ENCODE data around the gene PDF. TPM values are rescaled to one million over a fixed set of nuclear protein-coding genes. Genes with fewer than 3 reads are reported as not detected.
"Not testable (repeated sequence)": the region's sequence is repeated elsewhere in the genome, so short reads cannot be mapped to it uniquely, and the experiment has no call there.

PDF gene
- total RNA-seq, 1 experiment from 2014 or later = 23.1 TPM

DNA sequence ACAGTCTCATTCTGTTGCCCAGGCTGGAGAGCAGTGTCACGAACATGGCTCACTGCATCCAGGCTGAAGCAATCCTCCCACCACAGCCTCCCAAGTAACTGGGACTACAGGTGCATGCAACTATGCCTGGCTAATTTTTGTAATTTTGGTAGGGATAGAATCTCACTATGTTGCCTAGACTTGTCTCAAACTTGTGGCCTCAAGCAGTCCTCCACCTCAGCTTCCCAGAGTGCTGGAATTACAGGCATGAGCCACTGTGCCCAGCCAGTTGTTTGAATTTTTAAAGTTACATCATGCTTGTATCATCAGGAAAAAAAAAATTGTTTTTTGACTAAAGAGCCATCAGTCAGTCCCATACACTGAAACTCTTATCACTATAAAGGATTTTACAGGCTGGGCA, 36.3 kb downstream of the PDF start:
- TF ChIP-seq SIN3A (IDR thresholded peaks at IDR 0.05; ENCODE audit: borderline replicate concordance, insufficient read depth, low read depth, low read length) = no peak
- TF ChIP-seq, protein P1, sequence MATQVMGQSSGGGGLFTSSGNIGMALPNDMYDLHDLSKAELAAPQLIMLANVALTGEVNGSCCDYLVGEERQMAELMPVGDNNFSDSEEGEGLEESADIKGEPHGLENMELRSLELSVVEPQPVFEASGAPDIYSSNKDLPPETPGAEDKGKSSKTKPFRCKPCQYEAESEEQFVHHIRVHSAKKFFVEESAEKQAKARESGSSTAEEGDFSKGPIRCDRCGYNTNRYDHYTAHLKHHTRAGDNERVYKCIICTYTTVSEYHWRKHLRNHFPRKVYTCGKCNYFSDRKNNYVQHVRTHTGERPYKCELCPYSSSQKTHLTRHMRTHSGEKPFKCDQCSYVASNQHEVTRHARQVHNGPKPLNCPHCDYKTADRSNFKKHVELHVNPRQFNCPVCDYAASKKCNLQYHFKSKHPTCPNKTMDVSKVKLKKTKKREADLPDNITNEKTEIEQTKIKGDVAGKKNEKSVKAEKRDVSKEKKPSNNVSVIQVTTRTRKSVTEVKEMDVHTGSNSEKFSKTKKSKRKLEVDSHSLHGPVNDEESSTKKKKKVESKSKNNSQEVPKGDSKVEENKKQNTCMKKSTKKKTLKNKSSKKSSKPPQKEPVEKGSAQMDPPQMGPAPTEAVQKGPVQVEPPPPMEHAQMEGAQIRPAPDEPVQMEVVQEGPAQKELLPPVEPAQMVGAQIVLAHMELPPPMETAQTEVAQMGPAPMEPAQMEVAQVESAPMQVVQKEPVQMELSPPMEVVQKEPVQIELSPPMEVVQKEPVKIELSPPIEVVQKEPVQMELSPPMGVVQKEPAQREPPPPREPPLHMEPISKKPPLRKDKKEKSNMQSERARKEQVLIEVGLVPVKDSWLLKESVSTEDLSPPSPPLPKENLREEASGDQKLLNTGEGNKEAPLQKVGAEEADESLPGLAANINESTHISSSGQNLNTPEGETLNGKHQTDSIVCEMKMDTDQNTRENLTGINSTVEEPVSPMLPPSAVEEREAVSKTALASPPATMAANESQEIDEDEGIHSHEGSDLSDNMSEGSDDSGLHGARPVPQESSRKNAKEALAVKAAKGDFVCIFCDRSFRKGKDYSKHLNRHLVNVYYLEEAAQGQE (IDR thresholded peaks at IDR 0.05; ENCODE audit: insufficient read depth in 1 of 2, low read depth in 2 of 2, low read length in 1 of 2) = no peak
- TF ChIP-seq POLR2AphosphoS5 (IDR thresholded peaks at IDR 0.05; ENCODE audit: low read depth, low read length) = no peak
- TF ChIP-seq TCF7L2 (IDR thresholded peaks at IDR 0.05; ENCODE audit: low read depth, low read length) = no peak
- no peak for TF ChIP-seq CTCF (IDR thresholded peaks at IDR 0.05)
- H3K9me3 ChIP-seq (ENCODE audit: control insufficient read depth, insufficient read depth, low read depth, low read length) = no peaks in the 10 kb centered on the region
- intact Hi-C loops (cut with micrococcal nuclease; ENCODE audit: unreplicated experiment) = no loop called here
- no peaks in the 10 kb centered on the region; the same call in 1 of the 2 replicates for H3K36me3 ChIP-seq (ENCODE audit: control insufficient read depth, insufficient read depth, low read length)
- no peak for ATAC-seq
- no peaks in the 10 kb centered on the region for H3K27me3 ChIP-seq (ENCODE audit: control insufficient read depth, insufficient read depth, low read length)
- CTCF ChIA-PET = no interaction called here
- H3K27ac ChIP-seq (ENCODE audit: low read length) = no peak overlapping the region
- POLR2A ChIA-PET = interaction anchor here (0.6 kb wide), 1 partner anchor 106 kb away, joined by 6 read pairs; no protein-coding TSS in a partner anchor
- H3K4me3 ChIP-seq (ENCODE audit: low read depth in 2 of 2, low read length in 2 of 2) = no peak overlapping the region
- no TSS peak for BruUV-seq (replicated peaks)
- in situ Hi-C loops (cut with HindIII; ENCODE audit: low pct_unique_long_range_greater_than_20kb, low sequenced_read_pairs) = no loop called here
- no peaks in the 10 kb centered on the region for H3K4me1 ChIP-seq (ENCODE audit: control insufficient read depth, insufficient read depth, low read length)
- DNase-seq (ENCODE audit: low read depth, low spot score) = no peak

DNA sequence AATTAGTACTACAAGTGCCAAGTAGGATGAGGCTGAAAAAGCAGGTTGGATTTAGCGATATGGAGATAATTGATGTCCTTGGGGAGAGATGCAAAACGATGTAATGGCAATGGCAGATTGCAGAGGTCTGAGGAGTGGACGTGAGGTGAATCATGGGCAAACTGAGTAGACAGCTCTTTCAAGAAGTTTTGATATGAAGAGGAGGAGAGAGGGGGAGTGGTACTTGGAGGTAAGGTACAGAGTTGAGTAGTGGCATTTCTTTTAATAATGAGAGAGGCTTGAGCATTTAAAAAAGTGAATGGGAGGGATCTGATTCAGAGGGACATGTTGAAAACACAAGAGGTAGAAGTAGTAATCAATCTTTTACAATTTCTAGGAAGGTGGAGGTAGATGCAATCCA, 37.0 kb downstream of the PDF start:
- H3K4me3 ChIP-seq (ENCODE audit: low read depth in 2 of 2, low read length in 2 of 2) = no peak overlapping the region
- no peak for DNase-seq (ENCODE audit: low read depth, low spot score)
- TF ChIP-seq CTCF (IDR thresholded peaks at IDR 0.05) = no peak
- TF ChIP-seq TCF7L2 (IDR thresholded peaks at IDR 0.05; ENCODE audit: low read depth, low read length) = no peak
- TF ChIP-seq SIN3A (IDR thresholded peaks at IDR 0.05; ENCODE audit: borderline replicate concordance, insufficient read depth, low read depth, low read length) = no peak
- TF ChIP-seq, protein P1 (IDR thresholded peaks at IDR 0.05; ENCODE audit: insufficient read depth in 1 of 2, low read depth in 2 of 2, low read length in 1 of 2) = no peak
- TF ChIP-seq POLR2AphosphoS5 (IDR thresholded peaks at IDR 0.05; ENCODE audit: low read depth, low read length) = no peak
- H3K27me3 ChIP-seq (ENCODE audit: control insufficient read depth, insufficient read depth, low read length) = no peaks in the 10 kb centered on the region
- in situ Hi-C loops (cut with HindIII; ENCODE audit: low pct_unique_long_range_greater_than_20kb, low sequenced_read_pairs) = no loop called here
- ChIA-PET CTCF (no interaction called here), POLR2A (no interaction called here)
- intact Hi-C loops (cut with micrococcal nuclease; ENCODE audit: unreplicated experiment) = no loop called here
- H3K27ac ChIP-seq (ENCODE audit: low read length) = no peak overlapping the region
- BruUV-seq (replicated peaks) = no TSS peak
- H3K4me1 ChIP-seq (ENCODE audit: control insufficient read depth, insufficient read depth, low read length) = no peaks in the 10 kb centered on the region
- ATAC-seq = no peak
- no peaks in the 10 kb centered on the region for H3K9me3 ChIP-seq (ENCODE audit: control insufficient read depth, insufficient read depth, low read depth, low read length)
- no peaks in the 10 kb centered on the region; the same call in 1 of the 2 replicates for H3K36me3 ChIP-seq (ENCODE audit: control insufficient read depth, insufficient read depth, low read length)

- DNase-seq (ENCODE audit: low read depth, low spot score); H3K4me3 ChIP-seq (ENCODE audit: low read depth in 2 of 2, low read length in 2 of 2); BruUV-seq (replicated peaks); ATAC-seq; intact Hi-C loops (cut with micrococcal nuclease; ENCODE audit: unreplicated experiment); H3K27me3 ChIP-seq (ENCODE audit: control insufficient read depth, insufficient read depth, low read length); H3K36me3 ChIP-seq (ENCODE audit: control insufficient read depth, insufficient read depth, low read length); H3K4me1 ChIP-seq (ENCODE audit: control insufficient read depth, insufficient read depth, low read length); H3K27ac ChIP-seq (ENCODE audit: low read length); H3K9me3 ChIP-seq (ENCODE audit: control insufficient read depth, insufficient read depth, low read depth, low read length); CTCF ChIA-PET; in situ Hi-C loops (cut with HindIII; ENCODE audit: low pct_unique_long_range_greater_than_20kb, low sequenced_read_pairs): not testable (repeated sequence)
- POLR2A ChIA-PET = interaction anchor here (0.5 kb wide), 1 partner anchor 157 kb away, joined by 12 read pairs; no protein-coding TSS in a partner anchor
These were observed 38.7 kb downstream of the PDF start for GRCh38 chr16:69291657-69292056.

Measured in Panc1 (cell line).